GM21737 (cell line): ENCODE data around the gene REPS2.

ENCODE experiments used
- ATAC-seq: cut with Tn5 transposase; IDR thresholded peaks from one replicate; pipeline ENCODE4 v1.9.1; 2021; ENCODE audit warnings: mild to moderate bottlenecking, moderate library complexity; ENCODE audit not compliant: unreplicated experiment

The REPS2 gene

DNA sequence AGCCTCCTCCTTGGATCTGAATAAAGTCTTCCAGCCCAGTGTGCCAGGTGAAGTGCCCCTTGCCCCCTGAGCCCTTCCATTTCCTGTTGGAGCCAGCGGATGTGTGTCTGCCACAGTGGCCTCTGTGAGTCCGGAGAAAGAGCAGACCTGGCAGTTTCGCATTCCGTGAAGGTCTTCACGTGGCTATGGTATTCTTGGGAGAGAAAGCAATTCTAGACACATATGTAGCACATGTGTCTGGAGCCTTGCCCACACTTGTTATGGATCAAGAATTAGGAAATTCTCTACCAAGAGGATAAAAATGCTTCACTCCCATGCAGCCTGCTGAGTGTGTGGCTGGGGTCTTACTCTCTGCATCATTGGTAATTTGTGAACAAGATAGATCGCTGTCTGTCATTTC is 130.9 kb downstream of the REPS2 start:
- ATAC-seq, result no peak

GRCh38 chrX:17078031-17078720 is 131.7 kb downstream of the REPS2 start:
- ATAC-seq, result no peak

GRCh38 chrX:17081511-17081910 is 135.1 kb downstream of the REPS2 start:
- ATAC-seq, result no peak

GRCh38 chrX:17081968-17082367 is 135.5 kb downstream of the REPS2 start:
- no peak for ATAC-seq

DNA sequence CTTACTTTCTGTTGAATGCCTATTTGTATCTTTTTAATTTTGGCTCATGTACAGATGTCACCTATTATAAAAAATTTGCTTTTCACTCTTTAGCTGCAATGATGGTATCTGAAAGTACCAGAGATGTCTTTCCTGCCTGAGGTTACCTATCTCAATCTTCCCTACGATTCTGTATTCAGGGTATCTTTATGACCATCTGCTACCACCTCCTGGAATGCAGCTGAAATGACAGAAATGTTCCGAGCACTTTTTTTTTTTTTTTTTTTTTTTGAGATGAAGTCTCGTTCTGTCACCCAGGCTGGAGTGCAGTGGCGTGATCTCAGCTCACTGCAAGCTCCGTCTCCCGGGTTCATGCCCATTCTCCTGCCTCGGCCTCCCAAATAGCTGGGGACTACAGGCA is 136.4 kb downstream of the REPS2 start:
- ATAC-seq, result no peak

DNA sequence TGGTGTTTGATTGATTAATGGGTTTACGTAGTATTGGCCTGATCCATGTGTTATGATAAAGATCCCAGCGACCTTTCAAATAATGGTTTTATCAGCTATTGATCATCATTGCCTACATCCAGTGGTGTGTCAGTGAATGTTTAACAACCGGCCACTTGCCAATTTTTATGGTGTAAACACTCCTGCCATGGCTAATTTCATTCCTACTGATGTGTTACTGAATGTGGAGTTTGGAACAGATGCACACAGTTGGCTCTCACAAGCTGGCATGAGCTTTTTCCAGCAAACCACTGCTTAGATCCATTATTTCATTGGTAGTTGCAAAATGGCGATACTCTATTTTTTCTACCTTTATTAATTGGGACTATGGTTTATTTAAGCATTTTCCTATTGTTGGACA is 139.9 kb downstream of the REPS2 start:
- no peak for ATAC-seq

DNA sequence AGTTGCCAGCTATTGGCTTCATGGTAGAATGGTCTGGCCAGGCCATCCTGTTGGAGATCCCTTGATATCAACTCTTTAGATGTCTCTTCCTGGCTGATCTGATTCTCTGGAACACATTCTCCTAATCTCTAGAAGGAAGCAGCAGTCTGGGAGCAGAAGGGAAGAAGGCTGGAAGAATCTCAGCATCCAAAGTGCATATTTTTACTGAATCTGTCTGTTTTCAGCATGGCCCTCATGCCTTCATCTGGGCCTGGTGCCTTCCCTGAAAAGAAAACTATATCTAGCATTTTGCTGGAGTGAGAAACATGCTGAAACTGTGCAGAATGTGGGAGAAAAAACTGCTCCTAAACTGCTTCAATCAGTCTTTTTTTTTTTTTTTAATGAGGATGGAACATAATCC is 148.7 kb downstream of the REPS2 start:
- ATAC-seq, result no peak

DNA sequence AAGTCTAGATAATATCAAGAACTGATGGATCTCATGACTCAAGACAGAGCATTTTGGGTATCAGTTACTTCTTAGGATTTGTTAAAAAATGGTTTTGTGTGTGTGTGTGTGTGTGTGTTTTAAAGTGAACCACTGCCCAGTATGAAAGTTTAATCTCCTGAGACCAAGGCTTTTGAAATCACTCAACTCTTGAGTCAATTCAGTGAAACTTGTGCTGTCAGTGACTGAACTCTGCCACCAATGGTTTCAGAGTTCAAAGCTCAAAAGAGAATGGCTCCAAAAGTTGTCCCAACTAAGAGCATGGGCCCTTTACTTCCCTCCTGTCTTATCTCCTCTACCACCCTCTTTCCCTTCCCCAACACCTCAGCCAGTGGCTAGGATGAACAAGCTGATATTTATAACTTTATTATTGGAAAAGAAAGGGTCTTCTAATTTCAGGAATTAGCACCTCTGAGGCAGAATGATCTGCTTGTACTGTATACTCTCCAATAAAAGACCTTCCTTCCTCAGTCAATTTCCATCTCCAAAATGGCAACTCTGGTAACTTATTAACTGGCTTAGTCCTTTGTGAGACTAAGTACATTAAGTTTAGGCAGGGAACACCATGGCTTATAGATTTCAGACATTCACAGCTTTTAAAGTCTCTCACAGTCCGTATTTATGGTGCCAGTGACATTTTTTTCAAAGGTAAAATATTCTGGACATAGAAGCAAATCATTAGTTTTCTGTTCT is 152.2 kb downstream of the REPS2 start:
- no peak for ATAC-seq

GRCh38 chrX:17104433-17104832 is 158.0 kb downstream of the REPS2 start:
- no peak for ATAC-seq

GRCh38 chrX:17120816-17121215 is 174.4 kb downstream of the REPS2 start:
- ATAC-seq, result no peak

- ATAC-seq, result no peak
Observed at GRCh38 chrX:17154001-17154400, 207.5 kb downstream of the REPS2 start.

DNA sequence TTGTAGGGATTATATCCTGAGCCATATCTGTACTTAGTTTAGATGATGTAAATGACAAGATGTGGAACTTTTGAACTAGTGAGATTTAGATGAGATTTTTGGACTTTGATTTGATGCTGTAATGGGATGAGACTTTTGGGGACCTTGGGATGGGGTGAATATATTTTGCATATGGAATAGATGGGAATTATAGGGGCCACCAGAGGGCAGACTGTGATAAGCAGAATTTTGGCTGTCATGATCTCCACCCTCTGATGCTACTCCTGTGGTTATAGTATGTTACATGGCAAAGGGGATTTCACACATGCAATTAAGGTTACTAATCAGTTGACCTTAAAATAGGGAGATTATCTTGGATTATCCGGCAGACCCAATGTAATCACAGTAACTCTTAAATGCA is 214.5 kb downstream of the REPS2 start:
- no peak for ATAC-seq

DNA sequence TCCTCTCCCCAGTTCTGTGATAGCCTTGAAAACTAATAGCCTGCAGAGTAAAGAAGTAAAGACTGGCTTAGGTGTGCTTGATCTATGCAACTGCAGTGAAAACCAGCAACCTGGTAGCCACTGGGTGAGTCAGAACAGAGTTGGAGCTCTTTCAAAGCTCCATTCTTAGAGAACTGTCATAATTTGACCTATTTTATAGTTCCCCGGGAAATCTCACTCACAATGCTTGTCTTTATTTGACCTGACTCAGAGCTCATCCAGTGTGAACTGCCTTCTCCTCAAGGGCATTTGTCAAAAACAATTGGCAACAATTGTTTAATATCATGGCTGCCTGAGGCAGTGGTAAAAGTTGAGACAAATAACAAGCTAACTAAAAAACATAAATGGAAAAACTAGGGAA is 215.5 kb downstream of the REPS2 start:
- ATAC-seq, result no peak

DNA sequence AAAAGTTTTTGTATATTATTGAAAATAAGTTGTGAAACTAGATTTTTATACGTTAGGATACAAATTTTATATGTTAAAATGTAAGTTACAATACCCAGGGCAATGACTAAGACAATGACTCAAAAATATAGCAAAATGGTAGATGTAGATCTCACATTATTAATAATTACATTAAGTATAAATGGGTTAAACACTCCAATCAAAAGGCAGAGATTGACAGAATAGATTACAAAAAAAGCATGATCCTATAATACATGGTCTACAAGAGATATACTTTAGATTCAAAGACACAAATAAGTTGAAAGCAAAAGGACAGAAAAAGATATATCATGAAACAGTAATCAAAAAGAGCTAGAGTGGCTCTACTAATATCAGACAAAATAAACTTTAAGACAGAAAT is 217.6 kb downstream of the REPS2 start:
- ATAC-seq, result no peak

- ATAC-seq, result no peak
Observed at GRCh38 chrX:17164941-17165340, 218.5 kb downstream of the REPS2 start.

GRCh38 chrX:17167915-17168314 is 221.5 kb downstream of the REPS2 start:
- ATAC-seq, result no peak

DNA sequence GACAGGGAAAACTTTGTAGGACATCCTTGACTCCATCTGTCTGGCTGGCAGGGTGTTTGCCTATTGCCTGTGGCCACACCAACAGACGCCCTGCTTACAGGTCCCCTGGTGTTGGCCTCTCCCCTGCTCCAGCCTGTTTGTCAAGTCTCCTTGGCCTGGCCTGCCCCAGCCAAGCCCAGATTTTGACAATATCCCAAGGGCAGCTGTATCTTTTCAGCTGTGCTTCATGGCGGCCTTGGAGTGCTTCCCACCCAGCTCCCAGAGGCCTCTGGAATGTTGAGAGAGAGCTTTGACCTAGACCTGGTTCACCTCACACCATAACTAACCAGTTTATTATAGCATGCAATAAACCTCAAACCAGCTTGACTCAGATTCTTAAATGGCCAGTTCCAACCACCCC is 224.5 kb downstream of the REPS2 start:
- ATAC-seq, result no peak

GRCh38 chrX:17174671-17175070 is 228.2 kb downstream of the REPS2 start:
- ATAC-seq, result no peak

DNA sequence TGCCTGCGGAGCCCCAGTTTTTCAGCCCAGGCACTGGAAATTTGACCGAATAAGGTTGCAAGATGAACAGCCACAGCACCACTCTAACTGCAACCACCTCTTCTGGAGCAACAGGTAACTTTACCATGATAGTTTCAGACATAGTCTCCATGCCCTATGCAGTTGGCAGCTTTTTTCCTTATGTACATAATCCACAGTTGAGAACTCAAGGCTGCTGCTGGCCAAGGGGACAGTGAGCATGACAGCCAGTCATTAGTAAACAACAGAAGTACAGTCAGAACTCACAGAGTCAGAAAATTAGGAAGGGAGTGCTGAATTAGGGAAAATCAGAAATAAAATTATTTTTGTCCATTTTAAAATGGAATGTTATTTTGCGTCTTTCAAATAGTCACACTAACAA is 235.9 kb downstream of the REPS2 start:
- ATAC-seq, result no peak

DNA sequence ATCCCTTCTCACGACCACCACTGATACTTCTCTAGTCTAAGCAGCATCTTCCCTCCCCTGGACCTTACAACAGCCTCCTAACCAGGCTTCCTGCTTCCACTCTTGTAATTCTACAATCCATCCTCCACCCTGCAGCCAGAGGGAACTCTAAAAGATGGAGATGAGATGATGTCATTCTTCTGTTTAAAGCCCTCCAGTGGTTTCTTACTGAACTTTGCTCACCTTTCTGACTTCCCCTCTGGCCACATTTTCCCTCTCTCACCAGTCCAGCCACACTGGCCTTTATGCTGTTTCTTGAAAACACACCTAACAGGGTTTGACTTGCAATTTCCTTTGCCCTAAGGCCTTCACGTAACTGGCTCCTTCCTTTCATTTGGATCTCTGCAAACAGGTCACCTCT is 237.1 kb downstream of the REPS2 start:
- no peak for ATAC-seq

DNA sequence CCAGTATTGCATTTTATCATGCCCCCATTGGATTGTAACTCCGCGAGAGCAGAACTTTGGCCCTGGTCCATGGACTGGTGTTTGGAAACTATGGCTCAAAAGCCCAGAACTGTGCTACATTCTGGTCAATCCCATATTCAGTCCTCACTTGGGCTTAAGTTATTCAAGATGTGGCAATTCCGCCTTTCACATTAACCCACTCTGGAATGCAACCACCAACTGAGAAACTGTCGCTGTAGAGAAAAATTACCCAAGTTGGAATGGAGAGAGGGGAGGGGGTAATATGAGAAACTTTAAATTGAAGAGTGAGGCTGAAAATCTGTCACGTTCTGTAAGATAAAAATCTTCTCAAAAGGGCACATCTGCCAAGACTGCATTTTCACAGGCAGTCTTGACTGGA is 239.0 kb downstream of the REPS2 start:
- no peak for ATAC-seq

GRCh38 chrX:17187136-17187756 is 240.8 kb downstream of the REPS2 start:
- no peak for ATAC-seq
